Measurements from ENCODE around the gene MAML1.

The MAML1 gene

DNA sequence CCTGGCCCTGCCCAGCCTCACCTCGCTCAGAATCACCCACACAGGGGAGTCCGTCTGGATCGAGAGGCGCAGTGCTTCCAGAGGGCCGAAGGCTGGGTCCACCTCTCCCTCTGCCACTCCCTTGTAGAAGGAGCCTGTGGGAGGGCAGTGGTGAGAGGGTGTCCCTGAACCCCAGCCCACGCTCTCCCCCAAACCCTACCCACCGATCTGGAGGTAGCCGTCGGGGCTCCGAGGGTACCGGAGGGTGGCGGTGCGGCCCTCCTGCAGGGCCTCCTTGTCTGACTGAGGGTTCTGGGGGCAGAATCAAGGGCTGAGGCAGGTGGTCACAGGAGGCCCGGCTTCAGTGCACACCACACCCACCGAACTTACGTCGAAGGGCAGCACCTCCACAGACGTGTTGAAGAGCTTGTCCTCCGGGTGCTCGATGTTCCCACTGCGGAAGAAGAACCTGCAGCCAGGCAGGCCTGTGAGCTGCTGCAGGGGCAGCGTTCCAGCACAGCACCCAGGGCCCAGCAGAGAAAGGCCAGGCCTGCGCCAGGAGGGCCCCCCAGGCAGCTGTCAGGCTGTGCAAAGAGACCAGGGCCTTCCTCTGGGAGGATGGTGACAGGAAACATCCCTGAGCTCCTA is 65.6 kb downstream of the MAML1 start (continued):
- TF ChIP-seq TOX (CRISPR knock-in tag; IDR thresholded peaks at IDR 0.05; ENCODE audit: borderline replicate concordance): no peak

DNA sequence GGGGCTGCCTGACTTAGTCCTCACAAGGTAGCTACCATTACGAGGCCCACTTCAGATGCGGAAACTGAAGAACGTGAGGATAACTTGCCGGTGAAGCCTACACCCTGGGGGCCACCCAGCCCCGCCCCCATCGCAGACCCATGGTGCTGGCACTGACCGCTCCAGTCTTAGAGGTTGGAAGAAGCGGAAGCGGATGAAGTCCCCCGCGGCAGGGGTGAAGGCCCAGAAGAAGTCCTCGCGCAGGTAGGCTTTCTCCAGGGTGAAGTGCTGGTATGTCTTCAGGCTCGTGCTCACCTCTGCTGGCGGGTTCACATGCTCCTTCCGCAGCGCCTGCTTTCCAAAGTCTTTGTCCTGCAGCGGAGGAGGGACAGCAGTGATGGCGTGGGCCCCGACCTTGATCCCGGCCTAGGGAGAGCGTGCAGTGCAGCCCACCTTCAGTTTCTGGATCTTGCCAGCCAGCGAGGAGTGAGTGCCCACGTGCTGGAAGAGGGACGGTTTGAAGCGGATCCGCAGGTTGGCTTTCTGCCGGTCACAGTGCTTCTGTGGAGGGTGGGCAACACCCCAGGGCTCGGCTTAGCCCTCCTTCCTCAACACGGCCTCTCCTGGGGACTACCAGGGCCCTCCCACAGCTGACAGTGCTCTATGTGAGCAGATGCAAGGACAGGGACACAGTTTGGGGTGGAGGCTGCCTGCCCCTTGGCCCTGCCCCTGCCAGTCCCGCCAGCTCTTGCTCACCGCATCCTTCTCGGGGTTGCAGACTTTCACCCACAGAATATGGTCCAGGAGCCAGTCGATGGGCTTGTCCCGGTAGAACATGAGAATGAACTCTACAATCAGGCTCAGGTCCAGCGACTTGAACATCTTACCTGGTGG is 66.4 kb downstream of the MAML1 start:
- TF ChIP-seq ZNF565 (CRISPR knock-in tag; conservative IDR thresholded peaks at IDR 0.05; ENCODE audit: low read depth) (no peak), ESRRG (CRISPR knock-in tag; IDR thresholded peaks at IDR 0.05) (no peak), SNAI2 (CRISPR knock-in tag; IDR thresholded peaks at IDR 0.05) (no peak), CSDC2 (CRISPR knock-in tag; IDR thresholded peaks at IDR 0.05) (no peak), ISL1 (CRISPR knock-in tag; IDR thresholded peaks at IDR 0.05) (no peak), ARNTL (CRISPR knock-in tag; IDR thresholded peaks at IDR 0.05; ENCODE audit: borderline replicate concordance, low read depth) (no peak), ZNF70 (CRISPR knock-in tag; IDR thresholded peaks at IDR 0.05) (no peak), TOX (CRISPR knock-in tag; IDR thresholded peaks at IDR 0.05; ENCODE audit: borderline replicate concordance) (no peak), BACH2 (CRISPR knock-in tag; IDR thresholded peaks at IDR 0.05; ENCODE audit: borderline replicate concordance) (no peak), ZFP3 (CRISPR knock-in tag; IDR thresholded peaks at IDR 0.05) (no peak)
- TF ChIP-seq, protein P1, sequence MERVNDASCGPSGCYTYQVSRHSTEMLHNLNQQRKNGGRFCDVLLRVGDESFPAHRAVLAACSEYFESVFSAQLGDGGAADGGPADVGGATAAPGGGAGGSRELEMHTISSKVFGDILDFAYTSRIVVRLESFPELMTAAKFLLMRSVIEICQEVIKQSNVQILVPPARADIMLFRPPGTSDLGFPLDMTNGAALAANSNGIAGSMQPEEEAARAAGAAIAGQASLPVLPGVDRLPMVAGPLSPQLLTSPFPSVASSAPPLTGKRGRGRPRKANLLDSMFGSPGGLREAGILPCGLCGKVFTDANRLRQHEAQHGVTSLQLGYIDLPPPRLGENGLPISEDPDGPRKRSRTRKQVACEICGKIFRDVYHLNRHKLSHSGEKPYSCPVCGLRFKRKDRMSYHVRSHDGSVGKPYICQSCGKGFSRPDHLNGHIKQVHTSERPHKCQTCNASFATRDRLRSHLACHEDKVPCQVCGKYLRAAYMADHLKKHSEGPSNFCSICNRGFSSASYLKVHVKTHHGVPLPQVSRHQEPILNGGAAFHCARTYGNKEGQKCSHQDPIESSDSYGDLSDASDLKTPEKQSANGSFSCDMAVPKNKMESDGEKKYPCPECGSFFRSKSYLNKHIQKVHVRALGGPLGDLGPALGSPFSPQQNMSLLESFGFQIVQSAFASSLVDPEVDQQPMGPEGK (CRISPR knock-in tag; IDR thresholded peaks at IDR 0.05; ENCODE audit: borderline replicate concordance): no peak
- TF ChIP-seq, protein P2, sequence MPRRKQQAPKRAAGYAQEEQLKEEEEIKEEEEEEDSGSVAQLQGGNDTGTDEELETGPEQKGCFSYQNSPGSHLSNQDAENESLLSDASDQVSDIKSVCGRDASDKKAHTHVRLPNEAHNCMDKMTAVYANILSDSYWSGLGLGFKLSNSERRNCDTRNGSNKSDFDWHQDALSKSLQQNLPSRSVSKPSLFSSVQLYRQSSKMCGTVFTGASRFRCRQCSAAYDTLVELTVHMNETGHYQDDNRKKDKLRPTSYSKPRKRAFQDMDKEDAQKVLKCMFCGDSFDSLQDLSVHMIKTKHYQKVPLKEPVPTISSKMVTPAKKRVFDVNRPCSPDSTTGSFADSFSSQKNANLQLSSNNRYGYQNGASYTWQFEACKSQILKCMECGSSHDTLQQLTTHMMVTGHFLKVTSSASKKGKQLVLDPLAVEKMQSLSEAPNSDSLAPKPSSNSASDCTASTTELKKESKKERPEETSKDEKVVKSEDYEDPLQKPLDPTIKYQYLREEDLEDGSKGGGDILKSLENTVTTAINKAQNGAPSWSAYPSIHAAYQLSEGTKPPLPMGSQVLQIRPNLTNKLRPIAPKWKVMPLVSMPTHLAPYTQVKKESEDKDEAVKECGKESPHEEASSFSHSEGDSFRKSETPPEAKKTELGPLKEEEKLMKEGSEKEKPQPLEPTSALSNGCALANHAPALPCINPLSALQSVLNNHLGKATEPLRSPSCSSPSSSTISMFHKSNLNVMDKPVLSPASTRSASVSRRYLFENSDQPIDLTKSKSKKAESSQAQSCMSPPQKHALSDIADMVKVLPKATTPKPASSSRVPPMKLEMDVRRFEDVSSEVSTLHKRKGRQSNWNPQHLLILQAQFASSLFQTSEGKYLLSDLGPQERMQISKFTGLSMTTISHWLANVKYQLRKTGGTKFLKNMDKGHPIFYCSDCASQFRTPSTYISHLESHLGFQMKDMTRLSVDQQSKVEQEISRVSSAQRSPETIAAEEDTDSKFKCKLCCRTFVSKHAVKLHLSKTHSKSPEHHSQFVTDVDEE (CRISPR knock-in tag; IDR thresholded peaks at IDR 0.05): no peak

DNA sequence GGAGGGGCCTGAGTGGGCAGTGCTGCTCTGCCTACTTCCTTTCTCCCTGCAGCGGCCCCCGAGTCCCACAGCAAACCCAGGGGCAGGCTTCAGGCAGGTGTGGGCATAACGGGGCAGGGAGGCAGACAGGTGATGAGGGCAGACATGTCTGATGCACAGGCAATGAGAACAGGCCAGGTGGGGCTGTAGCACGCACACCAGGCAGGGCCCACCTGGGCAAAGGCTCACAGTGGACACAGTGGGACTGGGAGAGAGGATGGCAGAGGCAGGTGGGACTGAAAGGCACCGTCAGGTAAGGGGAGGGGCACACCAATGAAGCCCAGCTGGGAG is 67.0 kb downstream of the MAML1 start:
- TF ChIP-seq, protein P3, sequence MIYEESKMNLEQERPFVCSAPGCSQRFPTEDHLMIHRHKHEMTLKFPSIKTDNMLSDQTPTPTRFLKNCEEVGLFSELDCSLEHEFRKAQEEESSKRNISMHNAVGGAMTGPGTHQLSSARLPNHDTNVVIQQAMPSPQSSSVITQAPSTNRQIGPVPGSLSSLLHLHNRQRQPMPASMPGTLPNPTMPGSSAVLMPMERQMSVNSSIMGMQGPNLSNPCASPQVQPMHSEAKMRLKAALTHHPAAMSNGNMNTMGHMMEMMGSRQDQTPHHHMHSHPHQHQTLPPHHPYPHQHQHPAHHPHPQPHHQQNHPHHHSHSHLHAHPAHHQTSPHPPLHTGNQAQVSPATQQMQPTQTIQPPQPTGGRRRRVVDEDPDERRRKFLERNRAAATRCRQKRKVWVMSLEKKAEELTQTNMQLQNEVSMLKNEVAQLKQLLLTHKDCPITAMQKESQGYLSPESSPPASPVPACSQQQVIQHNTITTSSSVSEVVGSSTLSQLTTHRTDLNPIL (CRISPR knock-in tag; IDR thresholded peaks at IDR 0.05; ENCODE audit: low read depth): no peak
- no peak for TF ChIP-seq ZFP30 (CRISPR knock-in tag; IDR thresholded peaks at IDR 0.05)
- TF ChIP-seq BACH2 (CRISPR knock-in tag; IDR thresholded peaks at IDR 0.05; ENCODE audit: borderline replicate concordance): no peak
- no peak for TF ChIP-seq CSDC2 (CRISPR knock-in tag; IDR thresholded peaks at IDR 0.05)
- TF ChIP-seq, protein P4, sequence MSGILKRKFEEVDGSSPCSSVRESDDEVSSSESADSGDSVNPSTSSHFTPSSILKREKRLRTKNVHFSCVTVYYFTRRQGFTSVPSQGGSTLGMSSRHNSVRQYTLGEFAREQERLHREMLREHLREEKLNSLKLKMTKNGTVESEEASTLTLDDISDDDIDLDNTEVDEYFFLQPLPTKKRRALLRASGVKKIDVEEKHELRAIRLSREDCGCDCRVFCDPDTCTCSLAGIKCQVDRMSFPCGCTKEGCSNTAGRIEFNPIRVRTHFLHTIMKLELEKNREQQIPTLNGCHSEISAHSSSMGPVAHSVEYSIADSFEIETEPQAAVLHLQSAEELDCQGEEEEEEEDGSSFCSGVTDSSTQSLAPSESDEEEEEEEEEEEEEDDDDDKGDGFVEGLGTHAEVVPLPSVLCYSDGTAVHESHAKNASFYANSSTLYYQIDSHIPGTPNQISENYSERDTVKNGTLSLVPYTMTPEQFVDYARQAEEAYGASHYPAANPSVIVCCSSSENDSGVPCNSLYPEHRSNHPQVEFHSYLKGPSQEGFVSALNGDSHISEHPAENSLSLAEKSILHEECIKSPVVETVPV (CRISPR knock-in tag; IDR thresholded peaks at IDR 0.05): no peak
- no peak for TF ChIP-seq ZNF565 (CRISPR knock-in tag; conservative IDR thresholded peaks at IDR 0.05; ENCODE audit: low read depth)
- TF ChIP-seq, protein P1 (CRISPR knock-in tag; IDR thresholded peaks at IDR 0.05; ENCODE audit: borderline replicate concordance): no peak
- TF ChIP-seq, protein P5, sequence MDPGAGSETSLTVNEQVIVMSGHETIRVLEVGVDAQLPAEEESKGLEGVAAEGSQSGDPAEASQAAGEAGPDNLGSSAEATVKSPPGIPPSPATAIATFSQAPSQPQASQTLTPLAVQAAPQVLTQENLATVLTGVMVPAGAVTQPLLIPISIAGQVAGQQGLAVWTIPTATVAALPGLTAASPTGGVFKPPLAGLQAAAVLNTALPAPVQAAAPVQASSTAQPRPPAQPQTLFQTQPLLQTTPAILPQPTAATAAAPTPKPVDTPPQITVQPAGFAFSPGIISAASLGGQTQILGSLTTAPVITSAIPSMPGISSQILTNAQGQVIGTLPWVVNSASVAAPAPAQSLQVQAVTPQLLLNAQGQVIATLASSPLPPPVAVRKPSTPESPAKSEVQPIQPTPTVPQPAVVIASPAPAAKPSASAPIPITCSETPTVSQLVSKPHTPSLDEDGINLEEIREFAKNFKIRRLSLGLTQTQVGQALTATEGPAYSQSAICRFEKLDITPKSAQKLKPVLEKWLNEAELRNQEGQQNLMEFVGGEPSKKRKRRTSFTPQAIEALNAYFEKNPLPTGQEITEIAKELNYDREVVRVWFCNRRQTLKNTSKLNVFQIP (CRISPR knock-in tag; IDR thresholded peaks at IDR 0.05; ENCODE audit: borderline replicate concordance, low read depth): no peak
- TF ChIP-seq OSR1 (CRISPR knock-in tag; IDR thresholded peaks at IDR 0.05): no peak

More for the DNA sequence above, 66.4 kb downstream of the MAML1 start:
- no peak for ATAC-seq

More for the DNA sequence above, 67.0 kb downstream of the MAML1 start:
- ATAC-seq: no peak

All from SK-N-SH treated with all-trans-retinoic acid at 6 μM for 48 hours (cell line).